HG02571 (cell line): ENCODE data around the gene SENP2.

ENCODE experiments used
- ATAC-seq: cut with Tn5 transposase; IDR thresholded peaks from one replicate; pipeline ENCODE4 v1.9.1; 2021; ENCODE audit warnings: mild to moderate bottlenecking, moderate library complexity; ENCODE audit not compliant: unreplicated experiment

The SENP2 gene

GRCh38 chr3:185667574-185667973, 81.5 kb downstream of the SENP2 start:
- no peak for ATAC-seq

DNA sequence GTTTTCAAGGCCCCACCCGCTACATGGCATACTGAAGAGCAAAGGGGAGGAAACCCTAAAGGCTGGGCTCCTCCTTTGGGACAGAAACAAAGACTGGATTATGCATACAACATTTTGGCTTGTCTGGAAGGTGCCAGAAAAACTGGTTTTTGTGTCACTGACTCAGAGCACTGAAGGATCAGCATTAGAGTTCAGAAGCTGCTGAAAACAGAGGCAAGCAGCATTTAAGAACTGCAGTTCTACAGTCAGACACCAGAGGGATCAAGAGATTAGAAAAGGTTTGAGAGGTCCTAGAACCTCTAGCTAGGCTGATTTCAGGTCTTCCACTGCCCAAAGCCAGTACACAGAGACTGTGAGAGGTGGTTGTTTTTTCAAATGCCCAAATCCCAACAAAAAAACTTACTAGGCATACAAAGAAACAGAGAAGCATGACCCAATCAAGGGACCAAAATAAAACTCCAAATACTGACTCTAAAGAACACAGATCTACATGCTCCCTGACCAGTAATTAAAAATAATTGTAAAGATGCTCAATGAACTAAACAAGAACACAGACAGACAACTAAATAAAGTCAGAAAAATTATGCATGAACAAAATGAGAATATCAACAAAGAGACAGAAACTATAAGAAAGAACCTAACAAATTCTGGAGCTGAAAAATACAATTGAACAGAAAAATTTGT, 91.2 kb downstream of the SENP2 start:
- no peak for ATAC-seq

GRCh38 chr3:185678027-185678426, 91.9 kb downstream of the SENP2 start:
- no peak for ATAC-seq

GRCh38 chr3:185680231-185680630, 94.1 kb downstream of the SENP2 start:
- no peak for ATAC-seq
